K562 (cell line): Measurements from ENCODE around the gene PTPRG. TPM values are rescaled to one million over a fixed set of nuclear protein-coding genes. Genes with fewer than 3 reads are reported as not detected.

Experiments used
- ARNT ChIP-seq, 2 experiments: fragments of 450-650 bp; IDR thresholded peaks; 2 replicates each; pipeline ENCODE4 v1.6.1; 2016; ENCODE audit warnings: mild to moderate bottlenecking in 1 of 2
- CEBPB ChIP-seq: fragments of 450-650 bp; IDR thresholded peaks from 2 replicates; pipeline ENCODE4 v1.6.1; 2016; ENCODE audit warnings: missing genetic modification characterization, missing compliant biosample characterization
- ZNF609 ChIP-seq: sonication (generic); formaldehyde crosslinking; IDR thresholded peaks from 2 replicates; pipeline ENCODE4 v1.8.1; 2023; ENCODE audit warnings: missing genetic modification reagents, mild to moderate bottlenecking, borderline replicate concordance
- ZNF740 ChIP-seq, 3 experiments: fragments of 200-800 bp in 1 of 3; sonication (Bioruptor generic) in 1 of 3; sonication (generic) in 1 of 3; formaldehyde crosslinking in 1 of 3; IDR thresholded peaks; 2 replicates each; pipeline versions ENCODE4 v1.6.1 to v1.8.0; 2016 to 2022; ENCODE audit warnings: mild to moderate bottlenecking in 2 of 3, missing compliant biosample characterization in 2 of 3, missing genetic modification characterization in 2 of 3, missing genetic modification reagents in 1 of 3
- ZSCAN29 ChIP-seq: fragments of 450-650 bp; IDR thresholded peaks from 2 replicates; pipeline ENCODE4 v1.6.1; 2017
- polyA plus RNA-seq, 8 experiments: library from polyadenylated mRNA; depleted of rRNA in 4 of 8; stranded (reverse) in 5 of 8; unstranded in 3 of 8; fragments of >200 nt; fragmentation: Nextera tagmentation in 2 of 8; fragmentation: Illumina TruSeq in 1 of 8; extraction: Ambion mirVana in 2 of 8; extraction: Trizol in 1 of 8; gene quantifications; 2 replicates each; pipeline versions ENCODE4 v1.2.1 to v1.2.3, GENCODE V29; 2011 to 2014; ENCODE audit warnings: inconsistent platforms in 1 of 8, missing spikeins in 1 of 8
- total RNA-seq, 7 experiments: library from RNA; depleted of rRNA in 6 of 7; stranded (reverse); fragments of >200 nt in 6 of 7; fragmentation: Illumina TruSeq in 2 of 7; extraction: Trizol in 2 of 7; gene quantifications; 2 replicates each; pipeline versions ENCODE4 v1.2.1 to v1.2.3, GENCODE V29; 2011 to 2021; ENCODE audit warnings: low replicate concordance in 1 of 7
- TF ChIP-seq, protein P1 (sequence below): sonication (generic); formaldehyde crosslinking; IDR thresholded peaks from 2 replicates; pipeline ENCODE4 v1.8.1; 2023; ENCODE audit warnings: mild to moderate bottlenecking, missing genetic modification reagents
- TF ChIP-seq, protein P2 (sequence below): fragments of 250-450 bp; sonication (Bioruptor Pico); IDR thresholded peaks from 2 replicates; pipeline ENCODE4 v1.8.0; 2021; ENCODE audit warnings: moderate library complexity, mild to moderate bottlenecking, inconsistent platforms

The PTPRG gene
- total and polyA plus RNA-seq, 9 of the 15 experiments (the other 6 are each of a cell fraction or from before 2014, with no cell fraction given) = 0.16 TPM; not detected in 8

- TF ChIP-seq, protein P1, sequence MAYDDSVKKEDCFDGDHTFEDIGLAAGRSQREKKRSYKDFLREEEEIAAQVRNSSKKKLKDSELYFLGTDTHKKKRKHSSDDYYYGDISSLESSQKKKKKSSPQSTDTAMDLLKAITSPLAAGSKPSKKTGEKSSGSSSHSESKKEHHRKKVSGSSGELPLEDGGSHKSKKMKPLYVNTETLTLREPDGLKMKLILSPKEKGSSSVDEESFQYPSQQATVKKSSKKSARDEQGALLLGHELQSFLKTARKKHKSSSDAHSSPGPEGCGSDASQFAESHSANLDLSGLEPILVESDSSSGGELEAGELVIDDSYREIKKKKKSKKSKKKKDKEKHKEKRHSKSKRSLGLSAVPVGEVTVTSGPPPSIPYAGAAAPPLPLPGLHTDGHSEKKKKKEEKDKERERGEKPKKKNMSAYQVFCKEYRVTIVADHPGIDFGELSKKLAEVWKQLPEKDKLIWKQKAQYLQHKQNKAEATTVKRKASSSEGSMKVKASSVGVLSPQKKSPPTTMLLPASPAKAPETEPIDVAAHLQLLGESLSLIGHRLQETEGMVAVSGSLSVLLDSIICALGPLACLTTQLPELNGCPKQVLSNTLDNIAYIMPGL (CRISPR knock-in tag) = no peak
- TF ChIP-seq ARNT (IDR thresholded peaks at IDR 0.05) (no peak), CEBPB (tag) (no peak), ZSCAN29 (no peak), ZNF740 (CRISPR knock-in tag; IDR thresholded peaks at IDR 0.05) (no peak), ZNF740 (tag; IDR thresholded peaks at IDR 0.05) (no peak), ZNF609 (CRISPR knock-in tag) (no peak)
- TF ChIP-seq, protein P2, sequence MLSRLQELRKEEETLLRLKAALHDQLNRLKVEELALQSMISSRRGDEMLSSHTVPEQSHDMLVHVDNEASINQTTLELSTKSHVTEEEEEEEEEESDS (CRISPR knock-in tag) = no peak
Observed at GRCh38 chr3:61650719-61651410, 89.5 kb downstream of the PTPRG start (continued).
